Heart left ventricle (tissue), 16 donors: ENCODE measurements around the gene TOP1. TPM values are rescaled to one million over a fixed set of nuclear protein-coding genes. Genes with fewer than 3 reads are reported as not detected.
A peak's percentile ranks its signal among the peaks of the same experiment; 100 is the strongest.

ENCODE experiments used
- ATAC-seq, 4 donors: fragments of 200-7000 bp; cut with Tn5 transposase; one replicate each; pipeline ENCODE4 v1.9.1; 2020 to 2022; ENCODE audit warnings: moderate library complexity in 4 of 4, mild to moderate bottlenecking in 3 of 4, moderate number of reproducible peaks in 1 of 4
- DNase-seq, 5 donors: peaks; one replicate each; pipeline ENCODE4 v3.0.0-alpha.2; 2020
- H3K27ac ChIP-seq, 12 donors: fragments of 200-600 bp; sonication (generic) in 4 of 12; one replicate each; pipeline versions ENCODE4 v1.5.0 to v1.8.0; 2016 to 2022; ENCODE audit warnings: mild to moderate bottlenecking in 2 of 12
- H3K27me3 ChIP-seq, 9 donors: fragments of 200-600 bp; sonication (generic) in 2 of 9; one replicate each; pipeline versions ENCODE4 v1.5.1 to v1.8.0; 2016 to 2022; ENCODE audit warnings: mild to moderate bottlenecking in 3 of 9
- H3K36me3 ChIP-seq, 9 donors: fragments of 200-600 bp; sonication (generic) in 2 of 9; one replicate each; pipeline versions ENCODE4 v1.5.0 to v1.8.0; 2018 to 2022; ENCODE audit warnings: mild to moderate bottlenecking in 2 of 9
- H3K4me1 ChIP-seq, 12 donors: fragments of 200-600 bp; sonication (generic) in 4 of 12; one replicate each; pipeline versions ENCODE4 v1.5.0 to v1.8.0; 2016 to 2022; ENCODE audit warnings: mild to moderate bottlenecking in 3 of 12
- H3K4me3 ChIP-seq, 12 donors: fragments of 200-600 bp; sonication (generic) in 4 of 12; one replicate each; pipeline versions ENCODE4 v1.5.0 to v1.8.0; 2017 to 2022; ENCODE audit warnings: mild to moderate bottlenecking in 9 of 12, moderate library complexity in 4 of 12
- H3K9me3 ChIP-seq, 12 donors: fragments of 200-600 bp; sonication (generic) in 4 of 12; one replicate each; pipeline versions ENCODE4 v1.5.0 to v1.8.0; 2016 to 2022; ENCODE audit warnings: mild to moderate bottlenecking in 1 of 12
- CTCF ChIP-seq, 12 donors: fragments of 200-600 bp; sonication (generic) in 4 of 12; IDR thresholded peaks; one replicate each; pipeline versions ENCODE4 v1.5.0 to v1.8.0; 2018 to 2022; ENCODE audit warnings: antibody characterized with exemption in 12 of 12, mild to moderate bottlenecking in 5 of 12
- POLR2A ChIP-seq, 2 donors: fragments of 450-650 bp; IDR thresholded peaks; one replicate each; pipeline ENCODE4 v1.6.1; 2017; ENCODE audit warnings: antibody characterized with exemption in 2 of 2, mild to moderate bottlenecking in 2 of 2, moderate library complexity in 2 of 2
- WGBS, 4 donors: extraction: QIAGEN DNeasy Blood & Tissue Kit in 2 of 4; methylation state at CpG; one replicate each; pipeline versions ENCODE4 v1.1.5 to v1.1.7; 2013 to 2018; 5-methylcytosine and 5-hydroxymethylcytosine counted together
- intact Hi-C, 10 donors: fragments of 100-400 bp; cut with DNase I; formaldehyde crosslinking; loops; one replicate each; pipeline versions ENCODE4 v1.11.1 to v1.14.2; 2022
- polyA plus RNA-seq, 2 donors: library from polyadenylated mRNA; stranded (reverse); fragments of 200-250 nt; gene quantifications; one replicate each; pipeline ENCODE4 v1.2.3, GENCODE V29; 2013
- total RNA-seq, 9 donors: library from RNA; depleted of rRNA in 2 of 9; stranded (reverse); fragments of >200 nt in 2 of 9; fragmentation: NEBNext Ultra II Directional in 3 of 9; extraction: Animal tissue kit (Norgen Biotek cat#: 25700) in 3 of 9; gene quantifications; one replicate each; pipeline versions ENCODE4 v1.1.0 to v1.2.4, GENCODE V29; 2016 to 2023
- donor health status: ischemic (EF 13 %, LVEDD 7.1; RV severe dilation, severe dysfunction).
- donor health status: healthy with polysubstance abuse.
- donor health status: DM: no; HTN: yes; CAD: no.
- donor health status: DM: no; HTN: no; CAD: no.
- donor health status: ischemic (EF 25% LVEDD 6.9; RV normal size, moderate dysfunction).
- donor health status: ischemic (EF 25% LVEDD 5.7; RV mildly dilated, moderate dysfunction).
- donor health status: healthy.
- donor health status: DM: yes; HTN: yes; CAD: no.
- donor health status: ischemic (EF 35%, LVEDD 5.7; RV mildly dilated, moderate dysfunction).
- donor health status: nonischemic (EF 11% LVEDD 7.7; RV severe dilation, severe dysfunction).
- donor health status: DM: yes; HTN: yes; CAD: no.
- donor health status: PGD.
- donor health status: ischemic (EF 29% LVEDD 5.4; RV normal size, mild dysfunction).
- donor health status: nonischemic (EF 23%, LVEDD 6.1; RV moderate dilation, normal function).

TOP1 gene
- total and polyA plus RNA-seq, 11 donors, result 11.6 to 32.3 (median 21.4) TPM

GRCh38 chr20:41076776-41077175 is 48.2 kb downstream of the TOP1 start:
- no peak overlapping the region for H3K4me3 ChIP-seq
- intact Hi-C loops, result loop anchor here in 9 of 10 donors (5.0 kb wide), 3 partner anchors 44 to 84 kb away; partner anchors contain the start of gene TOP1 (in 1 of the 9)
- 81 to 88% (median 83%) methylated on average over 4 of the region's 4 CpGs for WGBS, 4 donors
- ATAC-seq (no peak), DNase-seq (no peak)
- H3K27ac ChIP-seq, result no peak overlapping the region
- H3K27me3 ChIP-seq, result no peaks in the 10 kb centered on the region
- no peaks in the 10 kb centered on the region for H3K9me3 ChIP-seq
- peaks cover 0 to 51% (median 34%) of the 10 kb centered on the region in 9 donors for H3K36me3 ChIP-seq
- TF ChIP-seq CTCF (IDR thresholded peaks at IDR 0.05) (no peak), POLR2A (IDR thresholded peaks at IDR 0.05) (no peak)
- peaks cover 0 to 71% (median 51%) of the 10 kb centered on the region in 12 donors for H3K4me1 ChIP-seq

- peak overlapping the region in 2 of 12 donors; percentile 7 to 8 for H3K4me3 ChIP-seq
- H3K4me1 ChIP-seq, result peaks cover 0 to 56% (median 35%) of the 10 kb centered on the region in 12 donors
- peak overlapping the region in 6 of 12 donors; percentile 8 to 56 (median 36) for H3K27ac ChIP-seq
- TF ChIP-seq CTCF (IDR thresholded peaks at IDR 0.05) (peak; percentile 36 to 73 (median 53)), POLR2A (IDR thresholded peaks at IDR 0.05) (no peak)
- peaks cover 0 to 67% (median 48%) of the 10 kb centered on the region in 9 donors for H3K36me3 ChIP-seq
- H3K9me3 ChIP-seq, result no peaks in the 10 kb centered on the region
- DNase-seq, result peak in 1 of 5 donors; percentile 13
- no peaks in the 10 kb centered on the region for H3K27me3 ChIP-seq
- ATAC-seq, result peak in 3 of 4 donors; percentile 69 to 88 (median 72)
- intact Hi-C loops, result loop anchor here in 9 of 10 donors (5.0 kb wide), 3 partner anchors 46 to 86 kb away; partner anchors contain the start of gene TOP1 (in 1 of the 9)
Observed at GRCh38 chr20:41078329-41078728, 49.7 kb downstream of the TOP1 start.

GRCh38 chr20:41079066-41079465 is 50.4 kb downstream of the TOP1 start:
- peaks cover 0 to 74% (median 55%) of the 10 kb centered on the region in 9 donors for H3K36me3 ChIP-seq
- H3K4me1 ChIP-seq, result peaks cover 0 to 50% (median 31%) of the 10 kb centered on the region in 12 donors
- H3K27ac ChIP-seq, result peak overlapping the region in 1 of 12 donors; percentile 8
- intact Hi-C loops, result loop anchor here in 9 of 10 donors (5.0 kb wide), 3 partner anchors 47 to 87 kb away; partner anchors contain the start of gene TOP1 (in 1 of the 9)
- no peak overlapping the region for H3K4me3 ChIP-seq
- ATAC-seq (no peak), DNase-seq (no peak)
- no peaks in the 10 kb centered on the region for H3K9me3 ChIP-seq
- TF ChIP-seq POLR2A (IDR thresholded peaks at IDR 0.05) (no peak), CTCF (IDR thresholded peaks at IDR 0.05) (no peak)
- no peaks in the 10 kb centered on the region for H3K27me3 ChIP-seq
- 77 to 85% (median 82%) methylated on average over 2 of the region's 2 CpGs for WGBS, 4 donors

- Histone ChIP-seq H3K27me3 (no peaks in the 10 kb centered on the region), H3K27ac (no peak overlapping the region), H3K4me3 (no peak overlapping the region), H3K4me1 (peaks cover 0 to 33% (median 19%) of the 10 kb centered on the region in 12 donors), H3K36me3 (peaks cover 0 to 92% (median 73%) of the 10 kb centered on the region in 9 donors), H3K9me3 (no peaks in the 10 kb centered on the region)
- TF ChIP-seq POLR2A (IDR thresholded peaks at IDR 0.05), result no peak
- no peak for TF ChIP-seq CTCF (IDR thresholded peaks at IDR 0.05)
- ATAC-seq (peak in 1 of 4 donors; percentile 31), DNase-seq (no peak)
- WGBS, 4 donors, result 78 to 79% (median 79%) methylated on average over 2 of the region's 2 CpGs
- intact Hi-C loops, result loop anchor here in 1 of 10 donors (5.0 kb wide), 1 partner anchor 34 kb away; no protein-coding TSS in a partner anchor
Observed at GRCh38 chr20:41080866-41081265, 52.2 kb downstream of the TOP1 start.
